Ovary (tissue), 3 donors: ENCODE results near the gene GRIK1.

Source experiments
- POLR2A ChIP-seq: fragments of 450-650 bp; IDR thresholded peaks from one replicate; pipeline ENCODE4 v1.6.1; 2017; ENCODE audit warnings: antibody characterized with exemption, mild to moderate bottlenecking, moderate library complexity
- TF ChIP-seq, protein P1 (sequence below), 3 donors: fragments of 450-650 bp in 2 of 3; fragments of 200-600 bp in 1 of 3; IDR thresholded peaks; one replicate each; pipeline versions ENCODE4 v1.5.1 to v1.8.0; 2016 to 2022; ENCODE audit warnings: antibody characterized with exemption in 3 of 3, mild to moderate bottlenecking in 1 of 3
- donor health status: DM: no; HTN: no; CAD: no.

- TF ChIP-seq, protein P1, sequence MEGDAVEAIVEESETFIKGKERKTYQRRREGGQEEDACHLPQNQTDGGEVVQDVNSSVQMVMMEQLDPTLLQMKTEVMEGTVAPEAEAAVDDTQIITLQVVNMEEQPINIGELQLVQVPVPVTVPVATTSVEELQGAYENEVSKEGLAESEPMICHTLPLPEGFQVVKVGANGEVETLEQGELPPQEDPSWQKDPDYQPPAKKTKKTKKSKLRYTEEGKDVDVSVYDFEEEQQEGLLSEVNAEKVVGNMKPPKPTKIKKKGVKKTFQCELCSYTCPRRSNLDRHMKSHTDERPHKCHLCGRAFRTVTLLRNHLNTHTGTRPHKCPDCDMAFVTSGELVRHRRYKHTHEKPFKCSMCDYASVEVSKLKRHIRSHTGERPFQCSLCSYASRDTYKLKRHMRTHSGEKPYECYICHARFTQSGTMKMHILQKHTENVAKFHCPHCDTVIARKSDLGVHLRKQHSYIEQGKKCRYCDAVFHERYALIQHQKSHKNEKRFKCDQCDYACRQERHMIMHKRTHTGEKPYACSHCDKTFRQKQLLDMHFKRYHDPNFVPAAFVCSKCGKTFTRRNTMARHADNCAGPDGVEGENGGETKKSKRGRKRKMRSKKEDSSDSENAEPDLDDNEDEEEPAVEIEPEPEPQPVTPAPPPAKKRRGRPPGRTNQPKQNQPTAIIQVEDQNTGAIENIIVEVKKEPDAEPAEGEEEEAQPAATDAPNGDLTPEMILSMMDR (IDR thresholded peaks at IDR 0.05), result no peak
- no peak for TF ChIP-seq POLR2A
Measured at GRCh38 chr21:29827647-29828046, 112.1 kb downstream of the GRIK1 start.
